GM12891 (cell line): ENCODE measurements around the gene SPINK6. TPM values are rescaled to one million over a fixed set of nuclear protein-coding genes. Genes with fewer than 3 reads are reported as not detected.

Source experiments
- DNase-seq: peaks from one replicate; pipeline ENCODE4 v3.0.0; 2011; ENCODE audit warnings: low spot score; ENCODE audit not compliant: insufficient read length
- FAIRE-seq: peaks from 2 replicates; lab custom pipeline; 2011; peaks lifted over from hg19 to GRCh38; lab: Jason Lieb, UNC
- PAX5 ChIP-seq: IDR thresholded peaks from 2 replicates; pipeline ENCODE4 v1.6.1; 2011; ENCODE audit warnings: low read length, moderate library complexity, mild to moderate bottlenecking; ENCODE audit not compliant: insufficient read depth, severe bottlenecking
- POLR2A ChIP-seq: IDR thresholded peaks from 2 replicates; pipeline ENCODE4 v1.6.1; 2011; ENCODE audit warnings: low read depth, low read length, control low read depth
- POLR2AphosphoS5 ChIP-seq: IDR thresholded peaks from 2 replicates; pipeline ENCODE4 v1.6.1; 2011; ENCODE audit warnings: low read depth, low read length, control low read depth
- POU2F2 ChIP-seq: IDR thresholded peaks from 2 replicates; pipeline ENCODE4 v1.6.1; 2011; ENCODE audit warnings: low read depth, mild to moderate bottlenecking, control low read depth, low read length, moderate library complexity
- SPI1 ChIP-seq: IDR thresholded peaks from 2 replicates; pipeline ENCODE4 v1.6.1; 2011; ENCODE audit warnings: low read depth, low read length, control low read depth
- TAF1 ChIP-seq: IDR thresholded peaks from 2 replicates; pipeline ENCODE4 v1.6.1; 2011; ENCODE audit warnings: low read depth, low read length, control low read depth
- polyA plus RNA-seq: library from polyadenylated mRNA; unstranded; fragments of >200 nt; gene quantifications from one replicate; pipeline ENCODE4 v1.2.1, GENCODE V29; 2012; ENCODE audit warnings: low read depth, missing spikeins, inconsistent platforms; ENCODE audit not compliant: missing spikeins

SPINK6 gene
- not detected for polyA plus RNA-seq

- FAIRE-seq (no peak), DNase-seq (no peak)
- TF ChIP-seq POLR2AphosphoS5, result no peak
- TF ChIP-seq SPI1, result no peak
- TF ChIP-seq TAF1, result no peak
- no peak for TF ChIP-seq POLR2A
- TF ChIP-seq PAX5, result no peak
- no peak for TF ChIP-seq POU2F2
Measured at GRCh38 chr5:148202531-148203203, at the start of gene SPINK6. TSS of gene SPINK6 (plus strand) at chr5:148203042. CDS start at chr5:148203097, 55 bp downstream.

GRCh38 chr5:148156609-148157008 lies 46.2 kb upstream of the SPINK6 start:
- no peak for TF ChIP-seq PAX5
- TF ChIP-seq SPI1, result no peak
- no peak for TF ChIP-seq POU2F2
- no peak for TF ChIP-seq TAF1
- no peak for TF ChIP-seq POLR2AphosphoS5
- TF ChIP-seq POLR2A, result no peak
- FAIRE-seq (no peak), DNase-seq (no peak)

- DNase-seq (no peak), FAIRE-seq (no peak)
- TF ChIP-seq POLR2AphosphoS5 (no peak), POLR2A (no peak), SPI1 (no peak), POU2F2 (no peak), TAF1 (no peak), PAX5 (no peak)
Measured at GRCh38 chr5:148162038-148162437, 40.8 kb upstream of the SPINK6 start.

GRCh38 chr5:148163345-148163744 lies 39.5 kb upstream of the SPINK6 start:
- FAIRE-seq (no peak), DNase-seq (no peak)
- TF ChIP-seq SPI1 (no peak), POU2F2 (no peak), PAX5 (no peak), POLR2A (no peak), POLR2AphosphoS5 (no peak), TAF1 (no peak)

- DNase-seq, result no peak
- TF ChIP-seq SPI1 (no peak), POU2F2 (no peak), POLR2AphosphoS5 (no peak), POLR2A (no peak), PAX5 (no peak), TAF1 (no peak)
- FAIRE-seq, result no peak
Measured at GRCh38 chr5:148166550-148167283, 36.1 kb upstream of the SPINK6 start.

- no peak for FAIRE-seq
- no peak for DNase-seq
- TF ChIP-seq POLR2AphosphoS5, result no peak
- no peak for TF ChIP-seq POU2F2
- no peak for TF ChIP-seq PAX5
- TF ChIP-seq TAF1, result no peak
- no peak for TF ChIP-seq SPI1
- no peak for TF ChIP-seq POLR2A
Measured at GRCh38 chr5:148168246-148168645, 34.6 kb upstream of the SPINK6 start, which contains the start of gene SPINK14. TSS of gene SPINK14 (plus strand) at chr5:148168546. CDS start at chr5:148169733, 1,187 bp downstream.

- DNase-seq (no peak), FAIRE-seq (no peak)
- TF ChIP-seq PAX5 (no peak), TAF1 (no peak), SPI1 (no peak), POLR2AphosphoS5 (no peak)
Measured at GRCh38 chr5:148172377-148172776, 30.5 kb upstream of the SPINK6 start.

- DNase-seq (no peak), FAIRE-seq (no peak)
Measured at GRCh38 chr5:148176480-148176879, 26.4 kb upstream of the SPINK6 start.

GRCh38 chr5:148177207-148177606 lies 25.6 kb upstream of the SPINK6 start:
- FAIRE-seq (no peak), DNase-seq (no peak)
- TF ChIP-seq POU2F2 (no peak), PAX5 (no peak), TAF1 (no peak), SPI1 (no peak), POLR2AphosphoS5 (no peak), POLR2A (no peak)

More at GRCh38 chr5:148176480-148176879, 26.4 kb upstream of the SPINK6 start:
- no peak for TF ChIP-seq POU2F2
- no peak for TF ChIP-seq SPI1
- no peak for TF ChIP-seq TAF1
- TF ChIP-seq POLR2AphosphoS5, result no peak
- TF ChIP-seq PAX5, result no peak
- TF ChIP-seq POLR2A, result no peak
